Neural crest cell (in vitro differentiated cells): ENCODE results near the gene SOWAHA. TPM values are rescaled to one million over a fixed set of nuclear protein-coding genes. Genes with fewer than 3 reads are reported as not detected.

Experiments
- DNase-seq: peaks from one replicate; pipeline ENCODE4 v3.0.0; 2021; ENCODE audit warnings: low read depth, mixed read lengths, low spot score
- H3K27ac Mint-ChIP-seq: one replicate; pipeline ENCODE4 v1.8.0; 2021; ENCODE audit warnings: mild to moderate bottlenecking, mixed read lengths; ENCODE audit not compliant: unreplicated experiment
- H3K27me3 Mint-ChIP-seq: 2 replicates; pipeline ENCODE4 v1.8.0; 2021; ENCODE audit warnings: low read depth, mild to moderate bottlenecking, mixed read lengths
- H3K36me3 Mint-ChIP-seq: 2 replicates; pipeline ENCODE4 v1.8.0; 2021; ENCODE audit warnings: low read depth, mild to moderate bottlenecking, mixed read lengths
- H3K4me1 Mint-ChIP-seq: 2 replicates; pipeline ENCODE4 v1.8.0; 2021; ENCODE audit warnings: mixed read lengths
- H3K4me3 Mint-ChIP-seq: one replicate; pipeline ENCODE4 v1.8.0; 2021; ENCODE audit warnings: mild to moderate bottlenecking, mixed read lengths
- H3K9me3 Mint-ChIP-seq: 2 replicates; pipeline ENCODE4 v1.8.0; 2021; ENCODE audit warnings: mixed read lengths
- CTCF ChIP-seq: fragments of 200-600 bp; sonication (generic); conservative IDR thresholded peaks from 2 replicates; pipeline ENCODE4 v1.5.0; 2021; ENCODE audit warnings: antibody characterized with exemption, mild to moderate bottlenecking
- total RNA-seq: library from RNA; stranded (reverse); gene quantifications from 2 replicates; pipeline ENCODE4 v1.2.1, GENCODE V29; 2021

Gene SOWAHA
- total RNA-seq, 1 donor from 2014 or later: not detected

GRCh38 chr5:132826424-132827082 lies 13.5 kb downstream of the SOWAHA start:
- peaks cover 23% of the 10 kb centered on the region for H3K4me1 Mint-ChIP-seq
- peaks cover 66% of the 10 kb centered on the region for H3K27me3 Mint-ChIP-seq
- peak overlapping the region; percentile 41 for H3K4me3 Mint-ChIP-seq
- TF ChIP-seq CTCF: no peak
- H3K9me3 Mint-ChIP-seq: no peaks in the 10 kb centered on the region
- H3K36me3 Mint-ChIP-seq: no peaks in the 10 kb centered on the region
- no peak for DNase-seq
- no peak overlapping the region for H3K27ac Mint-ChIP-seq

- Mint-ChIP-seq H3K36me3 (no peaks in the 10 kb centered on the region), H3K4me3 (peak overlapping the region; percentile 82), H3K4me1 (peaks cover 16% of the 10 kb centered on the region), H3K27ac (no peak overlapping the region), H3K9me3 (no peaks in the 10 kb centered on the region), H3K27me3 (peaks cover 71% of the 10 kb centered on the region)
- DNase-seq: no peak
- no peak for TF ChIP-seq CTCF
Measured at GRCh38 chr5:132827943-132828673, 15.0 kb downstream of the SOWAHA start.

GRCh38 chr5:132828846-132829494 lies 15.9 kb downstream of the SOWAHA start:
- TF ChIP-seq CTCF: no peak
- H3K4me3 Mint-ChIP-seq: peak overlapping the region; percentile 82
- no peak for DNase-seq
- H3K4me1 Mint-ChIP-seq: peaks cover 16% of the 10 kb centered on the region
- H3K36me3 Mint-ChIP-seq: no peaks in the 10 kb centered on the region
- H3K27ac Mint-ChIP-seq: no peak overlapping the region
- no peaks in the 10 kb centered on the region for H3K9me3 Mint-ChIP-seq
- peaks cover 73% of the 10 kb centered on the region for H3K27me3 Mint-ChIP-seq

- Mint-ChIP-seq H3K9me3 (no peaks in the 10 kb centered on the region), H3K4me1 (peaks cover 16% of the 10 kb centered on the region), H3K27ac (peak overlapping the region; percentile 67), H3K36me3 (no peaks in the 10 kb centered on the region), H3K27me3 (peaks cover 65% of the 10 kb centered on the region), H3K4me3 (peak overlapping the region; percentile 85)
- DNase-seq: peak; percentile 68
- TF ChIP-seq CTCF: peak; percentile 88
Measured at GRCh38 chr5:132829742-132830435, 16.8 kb downstream of the SOWAHA start.

- DNase-seq: no peak
- peaks cover 16% of the 10 kb centered on the region for H3K4me1 Mint-ChIP-seq
- H3K27me3 Mint-ChIP-seq: peaks cover 62% of the 10 kb centered on the region
- peak within 1 kb of the TSS; percentile 85 for H3K4me3 Mint-ChIP-seq
- TF ChIP-seq CTCF: no peak
- H3K27ac Mint-ChIP-seq: peak within 1 kb of the TSS; percentile 67
- H3K36me3 Mint-ChIP-seq: no peaks in the 10 kb centered on the region
- H3K9me3 Mint-ChIP-seq: no peaks in the 10 kb centered on the region
Measured at GRCh38 chr5:132830436-132831094, 17.5 kb downstream of the SOWAHA start, which contains the start of gene SHROOM1. Gene SHROOM1, minus strand, starts transcription at chr5:132830647. Its CDS starts 4,507 bp downstream, at chr5:132826140.
